Measurements from ENCODE around the gene PAX8.

DNA sequence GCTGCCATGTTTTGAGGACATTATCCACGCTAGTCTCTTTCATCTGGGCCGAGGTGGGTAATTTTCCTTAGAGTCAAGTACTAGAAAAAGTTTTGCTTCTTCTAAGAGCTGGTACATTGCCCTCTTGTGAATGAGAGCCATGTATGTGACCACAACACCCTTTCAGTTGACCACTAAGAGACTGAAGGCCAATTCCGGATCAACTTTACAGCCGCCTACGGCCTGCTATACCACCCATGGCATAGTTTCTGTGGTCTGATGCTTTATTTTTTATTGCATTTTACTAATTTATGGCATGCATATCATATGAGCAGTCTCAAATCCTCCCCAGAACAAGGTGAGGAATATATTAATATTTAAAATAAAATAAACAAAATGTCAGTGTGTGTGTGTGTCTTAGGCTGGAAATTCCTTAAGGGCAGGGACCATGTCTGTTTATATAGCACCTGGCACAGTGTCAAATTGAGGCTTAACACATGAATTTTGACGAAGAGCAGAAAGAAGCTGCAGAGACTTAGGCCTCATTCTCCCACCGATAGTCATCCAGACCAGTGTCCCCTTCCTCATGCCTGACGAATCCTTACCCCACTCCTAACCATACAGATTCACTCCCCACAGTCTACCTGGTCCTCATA lies 69.6 kb downstream of the PAX8 start:
- TF ChIP-seq, protein P1, sequence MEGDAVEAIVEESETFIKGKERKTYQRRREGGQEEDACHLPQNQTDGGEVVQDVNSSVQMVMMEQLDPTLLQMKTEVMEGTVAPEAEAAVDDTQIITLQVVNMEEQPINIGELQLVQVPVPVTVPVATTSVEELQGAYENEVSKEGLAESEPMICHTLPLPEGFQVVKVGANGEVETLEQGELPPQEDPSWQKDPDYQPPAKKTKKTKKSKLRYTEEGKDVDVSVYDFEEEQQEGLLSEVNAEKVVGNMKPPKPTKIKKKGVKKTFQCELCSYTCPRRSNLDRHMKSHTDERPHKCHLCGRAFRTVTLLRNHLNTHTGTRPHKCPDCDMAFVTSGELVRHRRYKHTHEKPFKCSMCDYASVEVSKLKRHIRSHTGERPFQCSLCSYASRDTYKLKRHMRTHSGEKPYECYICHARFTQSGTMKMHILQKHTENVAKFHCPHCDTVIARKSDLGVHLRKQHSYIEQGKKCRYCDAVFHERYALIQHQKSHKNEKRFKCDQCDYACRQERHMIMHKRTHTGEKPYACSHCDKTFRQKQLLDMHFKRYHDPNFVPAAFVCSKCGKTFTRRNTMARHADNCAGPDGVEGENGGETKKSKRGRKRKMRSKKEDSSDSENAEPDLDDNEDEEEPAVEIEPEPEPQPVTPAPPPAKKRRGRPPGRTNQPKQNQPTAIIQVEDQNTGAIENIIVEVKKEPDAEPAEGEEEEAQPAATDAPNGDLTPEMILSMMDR (IDR thresholded peaks at IDR 0.05) = no peak
- TF ChIP-seq EZH2 (IDR thresholded peaks at IDR 0.05) (no peak), EZH2phosphoT487 (IDR thresholded peaks at IDR 0.05) (no peak)
